ENCODE measurements around the gene DGKI. TPM values are rescaled to one million over a fixed set of nuclear protein-coding genes. Genes with fewer than 3 reads are reported as not detected.

The DGKI gene
- total and polyA plus RNA-seq, 2 donors (not counting 1 experiment from before 2014, with no cell fraction given): not detected

- H4K20me1 ChIP-seq (ENCODE audit: control insufficient read depth, insufficient read depth, low read length, poor library complexity, severe bottlenecking): no peaks in the 10 kb centered on the region
- TF ChIP-seq CTCF (IDR thresholded peaks at IDR 0.05) (no peak), EZH2 (IDR thresholded peaks at IDR 0.05; ENCODE audit: borderline replicate concordance, insufficient read depth, low read depth, low read length, poor library complexity, severe bottlenecking) (no peak)
- Mint-ChIP-seq H3K9me3 (ENCODE audit: insufficient read depth) (no peaks in the 10 kb centered on the region), H3K4me3 (no peak overlapping the region), H3K27ac (no peak overlapping the region), H3K4me1 (no peaks in the 10 kb centered on the region), H3K27me3 (peaks cover 8% of the 10 kb centered on the region)
- no peaks in the 10 kb centered on the region for H3K36me3 ChIP-seq (replicated peaks in 1 of 2; ENCODE audit: control extremely low read depth in 1 of 2, control insufficient read depth in 1 of 2, extremely low read depth in 1 of 2, insufficient read depth in 2 of 2, low read length in 1 of 2)
- ATAC-seq (ENCODE audit: low read depth) (no peak), DNase-seq (no peak)
- whole genome bisulfite sequencing (ENCODE audit: insufficient coverage): no CpG with 5 or more reads among the region's 2 CpGs
- no peak overlapping the region for H3K4me3 ChIP-seq (ENCODE audit: control extremely low read depth in 1 of 5, extremely low read depth in 1 of 5, insufficient read depth in 1 of 5, low read depth in 2 of 5, low read length in 4 of 5)
- intact Hi-C loops (cut with micrococcal nuclease): no loop called here
- H3K79me2 ChIP-seq (ENCODE audit: control insufficient read depth, insufficient read depth, low read length): no peaks in the 10 kb centered on the region
- POLR2A ChIA-PET: no interaction called here
- no peak overlapping the region for H3K27ac ChIP-seq (ENCODE audit: low read length in 2 of 2)
- no peaks in the 10 kb centered on the region for H3K9me3 ChIP-seq (ENCODE audit: control extremely low read depth in 1 of 3, control insufficient read depth in 2 of 3, insufficient read depth in 1 of 3, low read length in 2 of 3)
- H2AFZ ChIP-seq (ENCODE audit: insufficient read depth, low read depth, low read length, poor library complexity, severe bottlenecking): no peak overlapping the region
- no peaks in the 10 kb centered on the region for H3K4me1 ChIP-seq (ENCODE audit: control insufficient read depth in 2 of 2, insufficient read depth in 2 of 2, low read length in 2 of 2)
- CTCF ChIA-PET: interaction anchor here (1.2 kb wide), 1 partner anchor 9 kb away, joined by 3 read pairs; no protein-coding TSS in a partner anchor
- H3K27me3 ChIP-seq (replicated peaks in 1 of 4; ENCODE audit: control extremely low read depth in 1 of 4, control insufficient read depth in 3 of 4, insufficient read depth in 4 of 4, low read length in 3 of 4): no peaks in the 10 kb centered on the region
- no peak overlapping the region for H3K4me2 ChIP-seq (replicated peaks; ENCODE audit: low read depth, low read length, poor library complexity, severe bottlenecking)
- no peak overlapping the region for H3K9ac ChIP-seq (ENCODE audit: low read length)
Observed at GRCh38 chr7:137642472-137642871, 204.3 kb downstream of the DGKI start.

GRCh38 chr7:137642031-137642430, 204.7 kb downstream of the DGKI start:
- intact Hi-C loops (cut with micrococcal nuclease): no loop called here
- H3K27ac Mint-ChIP-seq: no peak overlapping the region

More at GRCh38 chr7:137642031-137642430, 204.7 kb downstream of the DGKI start:
- POLR2A ChIA-PET: no interaction called here
- Histone ChIP-seq H3K36me3 (replicated peaks in 1 of 2; ENCODE audit: control extremely low read depth in 1 of 2, control insufficient read depth in 1 of 2, extremely low read depth in 1 of 2, insufficient read depth in 2 of 2, low read length in 1 of 2) (no peaks in the 10 kb centered on the region), H3K79me2 (ENCODE audit: control insufficient read depth, insufficient read depth, low read length) (no peaks in the 10 kb centered on the region), H3K27ac (ENCODE audit: low read length in 2 of 2) (no peak overlapping the region), H3K4me3 (ENCODE audit: control extremely low read depth in 1 of 5, extremely low read depth in 1 of 5, insufficient read depth in 1 of 5, low read depth in 2 of 5, low read length in 4 of 5) (no peak overlapping the region), H3K27me3 (replicated peaks in 1 of 4; ENCODE audit: control extremely low read depth in 1 of 4, control insufficient read depth in 3 of 4, insufficient read depth in 4 of 4, low read length in 3 of 4) (no peaks in the 10 kb centered on the region), H3K9me3 (ENCODE audit: control extremely low read depth in 1 of 3, control insufficient read depth in 2 of 3, insufficient read depth in 1 of 3, low read length in 2 of 3) (no peaks in the 10 kb centered on the region), H2AFZ (ENCODE audit: insufficient read depth, low read depth, low read length, poor library complexity, severe bottlenecking) (no peak overlapping the region), H3K4me2 (replicated peaks; ENCODE audit: low read depth, low read length, poor library complexity, severe bottlenecking) (no peak overlapping the region), H3K4me1 (ENCODE audit: control insufficient read depth in 2 of 2, insufficient read depth in 2 of 2, low read length in 2 of 2) (no peaks in the 10 kb centered on the region), H4K20me1 (ENCODE audit: control insufficient read depth, insufficient read depth, low read length, poor library complexity, severe bottlenecking) (no peaks in the 10 kb centered on the region), H3K9ac (ENCODE audit: low read length) (no peak overlapping the region)
- ATAC-seq (ENCODE audit: low read depth): no peak
- Mint-ChIP-seq H3K9me3 (ENCODE audit: insufficient read depth) (no peaks in the 10 kb centered on the region), H3K4me3 (no peak overlapping the region), H3K27me3 (peaks cover 8% of the 10 kb centered on the region), H3K4me1 (no peaks in the 10 kb centered on the region)
- no peak for DNase-seq
- CTCF ChIA-PET: interaction anchor here (1.2 kb wide), 1 partner anchor 9 kb away, joined by 3 read pairs; no protein-coding TSS in a partner anchor
- TF ChIP-seq CTCF (IDR thresholded peaks at IDR 0.05) (no peak), EZH2 (IDR thresholded peaks at IDR 0.05; ENCODE audit: borderline replicate concordance, insufficient read depth, low read depth, low read length, poor library complexity, severe bottlenecking) (no peak)

Data from B cell (primary cell).